IPS-20b (cell line): ENCODE results near the gene ERCC6.
A peak's percentile ranks its signal among the peaks of the same experiment; 100 is the strongest.

ENCODE experiments used
- H3K27ac ChIP-seq: one replicate; pipeline ENCODE4 v1.5.1; 2013; ENCODE audit warnings: low read length
- H3K27me3 ChIP-seq: 2 replicates; pipeline ENCODE4 v1.6.1; 2013; ENCODE audit warnings: mild to moderate bottlenecking, low read length, inconsistent platforms; ENCODE audit not compliant: insufficient read depth
- H3K36me3 ChIP-seq: 2 replicates; pipeline ENCODE4 v1.6.1; 2013; ENCODE audit warnings: low read depth, mild to moderate bottlenecking, inconsistent platforms, low read length, moderate library complexity; ENCODE audit not compliant: insufficient read depth
- H3K4me1 ChIP-seq: 2 replicates; pipeline ENCODE4 v1.6.1; 2013; ENCODE audit warnings: mild to moderate bottlenecking, control low read depth, inconsistent platforms, low read length, moderate library complexity; ENCODE audit not compliant: insufficient read depth
- H3K4me3 ChIP-seq: 2 replicates; pipeline ENCODE4 v1.5.1; 2013; ENCODE audit warnings: mild to moderate bottlenecking, low read length, inconsistent platforms
- H3K9ac ChIP-seq: 2 replicates; pipeline ENCODE4 v1.6.1; 2013; ENCODE audit warnings: low read depth, mild to moderate bottlenecking, inconsistent platforms, low read length, moderate library complexity
- H3K9me3 ChIP-seq: 2 replicates; pipeline ENCODE4 v1.6.1; 2013; ENCODE audit warnings: mild to moderate bottlenecking, low read depth, low read length, inconsistent platforms; ENCODE audit not compliant: insufficient read depth

Gene ERCC6

GRCh38 chr10:49542353-49542752 lies 3.4 kb upstream of the ERCC6 start:
- Histone ChIP-seq H3K36me3 (no peaks in the 10 kb centered on the region), H3K9me3 (peaks cover 15% of the 10 kb centered on the region), H3K9ac (no peak overlapping the region), H3K27me3 (peaks cover 27% of the 10 kb centered on the region), H3K4me1 (peaks cover 5% of the 10 kb centered on the region), H3K27ac (no peak overlapping the region), H3K4me3 (peak overlapping the region; percentile 4; the same call in 1 of the 2 replicates)

DNA sequence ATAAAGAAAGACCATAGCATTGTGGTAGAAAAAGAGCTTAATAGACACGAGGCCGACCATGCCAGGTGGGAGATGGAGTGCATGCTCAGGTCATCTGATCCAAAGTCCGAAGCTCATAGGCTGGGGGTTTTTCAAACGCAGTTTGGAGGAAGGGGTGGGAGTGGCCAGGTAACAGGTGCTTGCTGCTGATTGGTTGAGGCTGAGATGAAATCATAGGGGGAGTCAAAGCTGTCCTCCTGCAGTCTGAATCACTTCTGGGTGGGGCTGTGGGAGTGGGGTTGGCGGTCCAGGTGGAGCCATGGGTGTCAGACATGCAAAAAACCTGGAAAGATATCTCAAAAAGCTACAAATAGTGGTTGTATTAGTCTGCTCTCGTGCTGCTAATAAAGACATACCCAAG lies 2.8 kb upstream of the ERCC6 start:
- Histone ChIP-seq H3K36me3 (no peaks in the 10 kb centered on the region), H3K4me1 (peaks cover 5% of the 10 kb centered on the region), H3K4me3 (no peak overlapping the region), H3K27ac (no peak overlapping the region), H3K27me3 (peaks cover 27% of the 10 kb centered on the region), H3K9me3 (peaks cover 15% of the 10 kb centered on the region), H3K9ac (no peak overlapping the region)

DNA sequence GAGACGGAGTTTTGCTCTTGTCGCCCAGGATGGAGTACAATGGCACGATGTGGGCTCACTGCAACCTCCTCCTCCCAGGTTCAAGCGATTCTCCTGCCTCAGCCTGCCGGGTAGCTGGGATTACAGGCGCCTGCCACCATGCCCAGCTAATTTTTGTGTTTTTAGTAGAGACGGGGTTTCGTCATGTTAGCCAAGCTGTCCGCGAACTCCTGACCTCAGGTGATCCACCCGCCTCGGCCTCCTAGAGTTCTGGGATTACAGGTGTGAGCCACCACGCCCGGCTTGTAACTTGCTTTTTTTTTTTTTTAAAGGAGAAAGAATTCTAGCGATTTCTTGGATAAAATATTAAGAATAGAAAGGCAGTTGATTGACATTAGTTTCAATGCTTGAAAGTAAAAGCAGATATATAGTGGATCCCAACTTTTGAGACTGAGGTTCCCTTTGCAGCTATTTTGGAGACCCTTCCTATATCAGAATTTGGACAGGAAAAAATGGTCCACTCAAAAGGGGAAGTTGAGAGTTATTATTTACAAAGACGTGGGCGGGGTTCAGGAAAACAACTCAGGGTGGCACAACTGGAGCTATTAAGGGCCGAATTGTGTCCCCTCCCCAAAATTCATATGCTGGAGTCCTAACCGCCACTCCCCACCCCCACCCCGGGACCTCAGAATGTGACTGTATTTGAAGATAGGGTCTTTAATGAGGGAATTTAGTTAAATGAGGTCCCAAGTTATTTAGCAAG lies 1.3 kb upstream of the ERCC6 start:
- Histone ChIP-seq H3K27me3 (peaks cover 27% of the 10 kb centered on the region), H3K4me3 (peak overlapping the region; percentile 72; the same call in 1 of the 2 replicates), H3K36me3 (no peaks in the 10 kb centered on the region), H3K9me3 (peaks cover 13% of the 10 kb centered on the region), H3K4me1 (peaks cover 5% of the 10 kb centered on the region), H3K9ac (no peak overlapping the region), H3K27ac (no peak overlapping the region)

GRCh38 chr10:49539320-49539885 lies 482 bp upstream of the ERCC6 start:
- peaks cover 5% of the 10 kb centered on the region for H3K4me1 ChIP-seq
- peak overlapping the region; percentile 58; the same call in 1 of the 2 replicates for H3K9ac ChIP-seq
- H3K9me3 ChIP-seq = peaks cover 5% of the 10 kb centered on the region; the same call in 1 of the 2 replicates
- H3K27me3 ChIP-seq = peaks cover 27% of the 10 kb centered on the region
- no peaks in the 10 kb centered on the region for H3K36me3 ChIP-seq
- H3K4me3 ChIP-seq = peak overlapping the region; percentile 72
- no peak overlapping the region for H3K27ac ChIP-seq

GRCh38 chr10:49534670-49535381 lies 4.1 kb downstream of the ERCC6 start:
- H3K9ac ChIP-seq = no peak overlapping the region
- H3K4me1 ChIP-seq = peaks cover 5% of the 10 kb centered on the region
- H3K9me3 ChIP-seq = no peaks in the 10 kb centered on the region
- no peak overlapping the region for H3K27ac ChIP-seq
- no peak overlapping the region for H3K4me3 ChIP-seq
- H3K27me3 ChIP-seq = peaks cover 8% of the 10 kb centered on the region
- peaks cover 17% of the 10 kb centered on the region; the same call in 1 of the 2 replicates for H3K36me3 ChIP-seq

DNA sequence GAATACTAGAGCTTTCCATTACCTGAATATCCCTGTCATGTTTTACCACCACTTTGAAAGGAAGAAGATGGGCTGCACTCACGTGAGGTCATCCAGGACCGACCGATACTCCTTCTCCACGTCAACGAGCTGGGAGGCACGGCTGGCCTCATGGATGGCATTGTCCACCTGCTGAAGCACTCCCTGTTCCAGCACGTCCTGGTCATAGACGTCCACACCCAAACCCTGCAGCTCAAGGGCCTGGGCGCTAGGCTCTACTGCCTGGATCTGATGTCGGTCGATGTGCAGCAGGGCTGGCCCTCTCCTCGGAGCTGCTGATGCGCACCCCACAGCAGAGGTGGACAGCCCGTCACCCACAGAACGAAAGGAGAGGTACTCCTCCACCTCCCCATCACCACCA lies 6.5 kb downstream of the ERCC6 start:
- Histone ChIP-seq H3K36me3 (peaks cover 30% of the 10 kb centered on the region; the same call in 1 of the 2 replicates), H3K27ac (no peak overlapping the region), H3K9me3 (no peaks in the 10 kb centered on the region), H3K4me1 (no peaks in the 10 kb centered on the region), H3K9ac (no peak overlapping the region), H3K4me3 (no peak overlapping the region), H3K27me3 (no peaks in the 10 kb centered on the region)

DNA sequence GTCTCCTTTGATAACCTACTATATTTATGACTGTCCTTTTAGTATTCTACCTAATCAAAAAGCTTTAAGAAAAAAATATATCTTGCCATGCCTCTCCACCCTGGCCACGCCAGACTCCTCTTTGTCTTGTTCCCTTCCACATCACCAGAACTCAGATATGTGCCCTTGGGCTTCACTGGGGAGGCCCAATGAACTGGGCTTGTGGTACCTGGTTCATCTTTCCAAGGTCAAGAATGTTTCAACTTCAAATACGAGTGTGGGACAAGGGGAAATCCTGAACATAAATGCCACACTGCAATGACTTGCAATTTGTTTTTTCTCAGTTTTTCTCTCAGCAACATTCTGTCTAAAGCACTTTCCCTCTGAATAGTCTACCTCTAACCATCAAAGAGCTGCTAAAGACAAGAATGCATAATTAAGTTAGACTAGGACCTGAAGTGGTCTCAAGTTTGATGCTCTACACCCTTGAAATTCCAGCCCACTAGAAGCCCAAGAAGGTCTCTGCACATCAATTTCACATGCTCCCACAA lies 9.9 kb downstream of the ERCC6 start:
- Histone ChIP-seq H3K4me3 (no peak overlapping the region), H3K27me3 (no peaks in the 10 kb centered on the region), H3K27ac (no peak overlapping the region), H3K9me3 (no peaks in the 10 kb centered on the region), H3K36me3 (peaks cover 55% of the 10 kb centered on the region), H3K9ac (no peak overlapping the region), H3K4me1 (no peaks in the 10 kb centered on the region)

DNA sequence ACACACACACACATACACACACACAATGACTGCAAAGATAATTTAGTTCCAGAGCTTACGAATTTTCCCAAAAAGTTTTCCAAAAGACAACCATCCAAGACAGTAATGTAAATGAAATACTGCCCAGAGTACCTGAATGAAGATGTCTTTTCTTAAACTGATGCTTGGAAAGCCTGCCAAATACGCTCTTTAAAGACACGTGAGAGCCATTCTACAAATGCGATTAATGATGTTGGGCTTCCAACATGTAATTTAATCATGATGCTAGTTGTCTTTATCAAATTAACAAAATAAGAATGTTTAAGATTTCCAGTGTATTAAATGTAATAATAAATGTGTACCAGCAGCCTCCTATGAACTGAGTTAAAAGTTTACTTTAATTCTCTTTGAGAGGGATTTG lies 11.1 kb downstream of the ERCC6 start:
- H3K27ac ChIP-seq = no peak overlapping the region
- peaks cover 61% of the 10 kb centered on the region for H3K36me3 ChIP-seq
- H3K27me3 ChIP-seq = no peaks in the 10 kb centered on the region
- H3K9me3 ChIP-seq = no peaks in the 10 kb centered on the region
- H3K4me1 ChIP-seq = peaks cover 3% of the 10 kb centered on the region; the same call in 1 of the 2 replicates
- no peak overlapping the region for H3K9ac ChIP-seq
- no peak overlapping the region for H3K4me3 ChIP-seq

DNA sequence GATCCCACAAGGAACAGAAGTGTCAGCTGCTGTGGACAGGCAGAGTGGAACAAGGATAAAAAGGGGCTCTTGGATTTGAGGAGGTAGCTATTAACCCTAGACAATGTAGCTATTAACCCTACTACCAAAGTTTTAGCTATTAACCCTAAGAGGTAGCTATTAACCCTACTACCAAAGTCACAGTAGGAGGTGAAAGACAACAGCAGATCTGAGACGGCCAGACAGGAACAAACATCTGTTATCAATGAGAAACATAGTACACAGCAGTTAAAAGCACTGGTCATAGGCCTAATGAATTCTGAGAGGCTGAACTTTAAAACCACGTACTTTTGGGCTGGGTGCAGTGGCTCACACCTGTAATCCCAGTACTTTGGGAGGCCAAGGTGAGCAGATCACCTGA lies 11.9 kb downstream of the ERCC6 start:
- H3K27ac ChIP-seq = no peak overlapping the region

GRCh38 chr10:49526619-49527018 lies 12.3 kb downstream of the ERCC6 start:
- Histone ChIP-seq H3K4me1 (peaks cover 3% of the 10 kb centered on the region; the same call in 1 of the 2 replicates), H3K27ac (no peak overlapping the region), H3K27me3 (no peaks in the 10 kb centered on the region), H3K9me3 (no peaks in the 10 kb centered on the region), H3K9ac (no peak overlapping the region), H3K4me3 (no peak overlapping the region), H3K36me3 (peaks cover 56% of the 10 kb centered on the region)

More for the DNA sequence above, 11.9 kb downstream of the ERCC6 start:
- peaks cover 3% of the 10 kb centered on the region; the same call in 1 of the 2 replicates for H3K4me1 ChIP-seq
- no peak overlapping the region for H3K9ac ChIP-seq
- no peaks in the 10 kb centered on the region for H3K27me3 ChIP-seq
- peaks cover 60% of the 10 kb centered on the region for H3K36me3 ChIP-seq
- H3K4me3 ChIP-seq = no peak overlapping the region
- H3K9me3 ChIP-seq = no peaks in the 10 kb centered on the region

- H3K9me3 ChIP-seq = no peaks in the 10 kb centered on the region
- no peak overlapping the region for H3K9ac ChIP-seq
- H3K27me3 ChIP-seq = no peaks in the 10 kb centered on the region
- no peak overlapping the region for H3K4me3 ChIP-seq
- H3K36me3 ChIP-seq = peaks cover 41% of the 10 kb centered on the region
- no peak overlapping the region for H3K27ac ChIP-seq
- H3K4me1 ChIP-seq = peaks cover 3% of the 10 kb centered on the region; the same call in 1 of the 2 replicates
These were observed 14.4 kb downstream of the ERCC6 start for GRCh38 chr10:49524496-49524895.
